HG03108 (cell line): ENCODE data around the gene WNT9A.
"Not testable (repeated sequence)": the region's sequence is repeated elsewhere in the genome, so short reads cannot be mapped to it uniquely, and the experiment has no call there.

Source experiments
- ATAC-seq: cut with Tn5 transposase; IDR thresholded peaks from one replicate; pipeline ENCODE4 v1.9.1; 2021; ENCODE audit warnings: moderate library complexity; ENCODE audit not compliant: unreplicated experiment

Gene WNT9A

DNA sequence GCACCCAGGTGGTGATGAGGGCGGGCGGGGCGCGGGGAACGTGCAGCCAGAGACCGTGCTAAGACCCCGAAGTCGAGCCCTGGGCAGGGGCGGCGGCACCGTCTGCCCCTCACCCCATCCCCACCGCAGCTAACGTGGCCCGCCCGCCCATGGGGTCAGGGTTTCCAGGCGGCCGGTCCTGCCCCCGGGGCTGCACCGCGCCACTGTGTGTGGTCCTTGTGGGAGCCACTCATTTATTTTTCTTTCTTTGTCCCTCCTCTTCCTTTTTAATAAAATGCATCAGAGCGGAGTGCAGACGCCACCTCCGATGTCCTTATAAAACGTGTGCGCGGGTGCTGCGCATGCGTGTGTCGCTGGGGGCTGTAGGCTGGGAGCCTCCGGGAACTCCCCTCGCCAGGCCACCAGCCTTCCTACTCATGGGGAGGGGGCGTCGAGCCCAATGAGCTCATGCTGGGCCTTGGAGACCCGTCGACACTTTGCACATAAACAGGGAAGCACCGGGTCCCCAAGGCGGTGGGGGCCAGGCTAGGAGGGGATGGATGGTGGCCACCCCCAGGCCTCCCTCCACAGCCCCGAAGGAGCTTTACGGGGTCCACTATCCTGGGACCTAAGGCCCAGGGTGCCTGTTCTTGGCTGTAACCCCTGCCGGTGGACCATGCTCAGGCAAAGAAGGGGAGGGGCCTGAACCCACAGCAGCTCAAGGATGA lies 59.9 kb downstream of the WNT9A start:
- no peak for ATAC-seq

DNA sequence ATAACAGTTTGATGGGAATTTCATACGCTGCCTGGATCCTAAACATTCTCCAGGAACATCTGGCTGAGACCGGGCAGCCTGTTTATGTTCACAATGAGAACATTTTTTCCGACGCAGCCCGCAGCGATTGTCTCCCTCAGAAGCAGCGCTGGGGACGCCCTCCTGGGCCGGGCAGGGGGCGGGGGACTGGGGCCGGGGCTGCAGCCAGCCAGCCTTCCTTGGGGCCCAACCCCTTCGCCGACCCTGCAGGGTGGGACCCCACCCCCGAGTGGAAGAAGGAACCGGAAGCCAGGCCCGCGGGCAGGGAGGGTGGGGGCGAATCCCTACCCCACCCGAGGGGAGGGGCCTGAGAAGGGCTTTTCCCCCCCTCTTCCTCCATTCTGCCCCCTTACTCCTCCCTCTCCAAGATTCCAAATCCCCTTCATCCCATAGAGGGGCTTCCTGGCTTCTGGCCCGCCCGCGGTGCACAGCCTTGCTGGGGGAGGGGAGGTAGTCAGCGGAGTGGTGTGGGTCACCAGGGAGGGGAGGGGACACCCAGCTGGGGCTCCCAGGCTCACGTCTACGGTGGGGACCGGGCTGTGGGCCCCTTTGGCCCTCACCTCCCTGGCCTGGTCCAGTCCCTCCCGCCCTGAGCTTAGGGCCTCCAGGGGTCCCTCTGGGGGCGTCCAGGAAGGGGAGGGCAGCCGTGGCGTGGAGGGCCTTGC lies 60.6 kb downstream of the WNT9A start:
- no peak for ATAC-seq

DNA sequence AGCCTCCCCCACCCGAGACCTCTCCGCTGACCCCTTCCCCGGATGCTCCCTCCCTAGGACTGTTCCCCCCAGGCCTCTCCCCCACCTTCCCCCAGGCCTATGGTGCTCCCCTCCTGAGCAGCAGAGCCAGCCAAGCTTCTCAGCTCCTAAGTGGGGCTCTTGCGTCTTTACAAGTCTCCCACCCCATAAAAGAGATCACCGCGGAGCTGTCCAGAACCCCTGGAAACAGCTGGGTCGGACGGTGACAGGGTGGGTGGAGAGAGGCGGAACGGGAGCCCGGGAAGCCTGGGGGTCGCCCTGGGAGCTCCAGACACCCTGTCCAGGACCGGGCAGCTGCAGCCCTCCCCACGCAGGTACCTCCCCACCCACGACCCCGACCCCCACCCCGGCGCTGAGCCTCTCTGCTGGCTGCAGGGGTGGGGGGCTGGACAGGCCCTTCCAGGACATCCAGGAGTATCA lies 61.2 kb downstream of the WNT9A start:
- ATAC-seq, result no peak

DNA sequence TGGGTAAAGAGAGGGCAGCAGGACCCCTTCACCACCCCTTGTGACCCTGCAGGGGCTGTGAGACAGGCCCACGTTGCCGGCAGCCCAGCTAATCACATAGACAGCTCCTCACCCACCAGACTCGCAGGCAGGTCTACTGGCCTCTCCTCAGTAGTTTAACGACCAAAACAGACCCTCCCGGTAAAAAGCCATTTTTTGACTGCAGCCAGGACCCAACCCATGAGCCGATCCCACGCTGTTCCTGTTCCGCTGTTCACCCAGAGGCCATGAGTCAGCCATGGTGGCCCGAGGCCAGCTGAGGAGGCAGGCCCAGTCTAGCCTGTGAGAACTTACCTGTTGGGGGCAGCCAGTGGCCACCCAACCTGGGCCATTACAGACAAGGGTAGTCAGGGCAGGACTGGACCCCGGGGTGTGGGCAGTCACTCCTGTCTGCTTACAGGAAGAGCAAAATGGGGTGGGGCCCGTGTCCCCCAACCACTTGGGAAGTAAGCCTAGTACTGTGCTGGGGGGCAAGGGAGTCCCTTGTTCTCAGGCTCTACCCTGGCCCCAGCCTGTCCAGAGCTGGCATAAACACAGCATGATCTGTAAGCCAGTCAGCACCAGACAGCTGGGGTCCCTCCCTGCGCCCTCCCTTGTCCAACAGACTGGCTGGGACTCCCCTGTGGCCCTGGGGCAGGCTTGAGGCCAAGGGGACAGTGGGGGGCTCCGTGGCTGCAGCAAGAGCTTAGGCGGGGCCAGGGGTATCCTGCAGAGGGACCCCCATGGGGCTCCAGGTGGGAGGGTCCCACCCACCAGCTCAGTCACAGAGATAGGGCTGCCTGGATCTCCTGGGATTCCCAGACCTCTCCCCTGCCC lies 61.9 kb downstream of the WNT9A start:
- ATAC-seq, result no peak

DNA sequence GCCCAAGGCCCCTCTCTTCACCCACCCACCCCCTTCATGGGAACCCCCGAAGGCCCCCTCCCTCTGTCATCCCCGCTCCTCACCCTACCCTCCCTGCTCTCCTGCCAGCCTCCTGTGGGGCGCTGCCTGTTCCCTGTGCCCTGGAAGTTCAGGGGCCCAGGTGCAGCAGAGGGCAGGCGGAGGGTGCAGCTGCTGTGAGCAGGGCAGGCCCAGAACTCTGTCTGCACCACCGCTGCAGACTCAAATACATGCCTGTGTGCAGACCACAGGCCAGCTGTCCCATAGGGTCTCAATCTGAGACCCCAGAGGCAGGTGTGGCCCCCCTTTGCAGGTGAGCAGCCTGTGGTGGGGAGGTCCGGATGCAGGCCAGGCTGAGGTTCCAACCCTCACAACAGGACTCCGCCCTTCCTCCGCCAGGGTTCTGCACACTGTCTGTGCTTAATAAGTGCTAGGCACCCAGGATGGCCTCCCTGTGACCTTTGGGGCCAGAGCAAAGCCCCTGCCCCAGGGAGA lies 62.5 kb downstream of the WNT9A start:
- ATAC-seq, result no peak

DNA sequence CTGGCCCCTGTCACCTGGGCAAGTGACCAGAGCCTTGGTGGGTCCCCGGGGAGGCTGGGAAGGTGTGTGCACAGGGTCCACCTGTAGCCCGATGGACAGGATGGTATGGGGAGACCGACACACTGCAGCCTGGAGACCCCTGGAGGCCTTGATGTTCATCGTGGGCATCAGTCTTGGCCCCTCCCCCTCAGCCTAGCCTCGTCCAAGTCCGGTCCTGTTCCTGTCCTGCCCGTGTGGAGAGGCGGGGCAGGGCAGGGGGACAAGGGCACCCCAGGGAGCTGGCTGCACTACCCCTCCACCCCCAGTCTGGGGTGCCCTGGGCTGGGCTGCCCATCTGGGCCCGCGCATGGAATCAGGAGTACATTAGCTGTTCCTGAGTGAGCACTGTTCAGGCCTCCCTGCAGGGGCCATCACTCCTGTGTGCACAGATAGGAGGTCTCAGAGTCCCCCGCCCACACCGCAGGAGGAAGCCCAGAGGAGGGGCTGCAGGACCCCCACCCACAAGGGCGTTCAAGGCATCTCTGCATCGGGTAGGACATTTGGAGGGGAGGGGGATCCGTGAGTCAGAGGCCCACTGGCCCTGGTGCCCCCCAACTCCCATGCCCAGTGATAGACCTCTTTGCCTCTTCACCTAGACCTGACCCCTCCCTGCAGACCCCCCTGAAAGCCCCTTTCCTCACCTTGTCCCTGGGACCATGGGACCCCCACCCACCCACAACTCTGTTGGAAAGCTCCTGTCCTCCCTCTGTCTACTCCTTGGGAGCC lies 63.2 kb downstream of the WNT9A start:
- ATAC-seq, result no peak

DNA sequence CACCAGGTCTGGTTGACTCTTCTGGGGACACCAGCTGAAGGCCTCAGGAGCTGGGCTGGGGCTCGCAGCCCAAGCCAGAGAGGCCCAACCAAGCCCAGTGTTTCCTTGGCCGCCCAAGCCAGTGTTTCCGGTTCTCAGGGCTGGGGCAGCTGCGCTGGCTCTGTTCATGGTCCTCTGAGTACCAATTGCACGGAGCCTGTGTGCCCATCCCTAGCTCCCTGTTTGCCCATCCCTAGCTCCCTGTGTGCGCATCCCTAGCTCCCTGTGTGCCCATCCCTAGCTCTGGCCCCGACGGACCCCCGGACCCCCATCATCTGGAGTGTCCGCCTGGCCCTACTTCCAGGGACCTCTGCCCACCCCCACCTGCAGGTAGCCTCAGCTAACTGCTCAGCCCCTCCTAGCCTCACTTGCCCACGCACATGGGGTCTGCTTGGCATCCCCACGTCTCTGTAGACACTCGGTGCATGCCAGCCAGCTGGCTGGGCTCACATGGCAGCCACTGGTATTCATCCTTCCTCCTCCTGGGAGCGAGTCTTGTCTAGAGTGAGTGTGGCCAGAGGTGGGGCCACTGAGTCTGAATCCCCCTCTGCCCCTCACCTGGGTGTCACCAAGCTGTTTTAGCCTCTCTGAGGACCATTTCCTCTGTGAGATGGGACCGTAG lies 64.0 kb downstream of the WNT9A start:
- no peak for ATAC-seq

DNA sequence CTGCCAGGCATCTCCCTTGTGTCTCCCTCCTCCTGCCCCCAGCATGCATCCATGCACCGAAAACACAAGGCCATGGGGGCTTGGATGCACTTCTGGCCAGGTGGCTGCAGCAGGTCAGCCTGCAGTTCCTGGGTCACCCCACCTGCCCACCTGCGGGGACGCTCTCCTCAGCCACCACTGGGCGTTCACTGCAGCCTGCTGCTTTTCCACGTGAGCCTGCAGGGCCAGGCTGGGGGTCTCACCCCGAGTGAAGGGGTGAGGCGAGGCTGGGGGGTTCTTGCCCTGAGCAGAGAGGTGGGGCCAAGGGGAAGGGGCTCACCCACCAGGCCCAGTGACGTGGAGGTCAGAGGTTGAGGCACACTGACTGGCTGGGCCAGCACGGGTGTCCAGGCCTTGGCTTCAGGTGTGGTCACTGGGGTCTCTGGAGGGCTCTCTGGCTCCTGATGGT lies 64.6 kb downstream of the WNT9A start:
- ATAC-seq, result no peak

DNA sequence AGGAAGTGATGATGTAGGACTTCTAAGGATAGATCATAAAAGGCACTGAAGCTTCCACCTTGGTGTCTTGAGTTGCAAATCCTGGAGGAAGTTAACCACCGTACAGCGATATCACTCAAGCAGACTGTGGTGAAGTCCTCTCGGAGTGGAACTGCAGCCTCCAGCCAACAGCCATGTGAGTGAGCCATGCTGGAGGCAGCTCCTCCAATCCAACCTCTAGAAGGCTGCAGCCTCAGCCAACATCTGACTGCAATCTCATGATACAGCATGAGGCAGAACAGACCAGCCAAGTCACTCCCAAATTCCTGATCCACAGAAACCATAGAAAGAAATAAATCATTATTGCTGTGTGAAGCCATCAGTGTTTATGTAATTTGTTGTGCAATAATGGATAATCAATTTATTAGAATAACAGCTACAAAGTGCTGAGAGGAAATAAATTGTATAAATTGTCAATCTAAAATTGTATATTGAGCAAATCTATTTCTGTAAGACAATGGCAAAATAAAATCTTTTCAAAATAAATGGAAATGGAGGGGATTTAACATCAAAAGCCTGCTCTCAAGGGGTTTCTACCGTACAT lies 67.3 kb downstream of the WNT9A start:
- no peak for ATAC-seq

DNA sequence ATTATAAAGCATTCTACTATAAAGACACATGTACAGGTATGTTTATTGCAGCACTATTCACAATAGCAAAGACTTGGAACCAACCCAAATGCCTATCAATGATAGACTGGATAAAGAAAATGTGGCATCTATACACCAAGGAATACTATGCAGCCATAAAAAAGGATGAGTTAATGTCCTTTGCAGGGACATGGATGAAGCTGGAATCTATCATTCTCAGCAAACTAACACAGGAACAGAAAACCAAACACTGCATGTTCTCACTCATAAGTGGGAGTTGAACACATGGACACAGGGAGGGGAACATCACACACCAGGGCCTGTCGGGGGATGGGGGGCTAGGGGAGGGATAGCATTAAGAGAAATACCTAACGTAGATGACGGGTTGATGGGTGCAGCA lies 69.9 kb downstream of the WNT9A start:
- ATAC-seq, result not testable (repeated sequence)

DNA sequence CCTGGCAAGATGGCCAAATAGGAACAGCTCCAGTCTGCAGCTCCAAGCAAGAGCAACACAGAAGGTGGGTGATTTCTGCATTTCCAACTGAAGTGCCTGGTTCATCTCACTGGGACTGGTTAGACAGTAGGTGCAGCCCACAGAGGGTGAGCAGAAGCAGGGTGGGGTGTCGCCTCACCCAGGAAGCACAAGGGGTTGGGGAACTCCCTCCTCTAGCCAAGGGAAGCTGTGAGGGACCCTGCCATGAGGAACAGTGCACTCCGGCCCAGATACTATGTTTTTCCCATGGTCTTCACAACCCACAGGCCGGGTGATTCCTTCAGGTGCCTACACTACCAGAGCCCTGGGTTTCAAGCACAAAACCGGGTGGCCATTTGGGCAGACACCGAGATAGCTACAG lies 75.8 kb downstream of the WNT9A start:
- ATAC-seq, result not testable (repeated sequence)

DNA sequence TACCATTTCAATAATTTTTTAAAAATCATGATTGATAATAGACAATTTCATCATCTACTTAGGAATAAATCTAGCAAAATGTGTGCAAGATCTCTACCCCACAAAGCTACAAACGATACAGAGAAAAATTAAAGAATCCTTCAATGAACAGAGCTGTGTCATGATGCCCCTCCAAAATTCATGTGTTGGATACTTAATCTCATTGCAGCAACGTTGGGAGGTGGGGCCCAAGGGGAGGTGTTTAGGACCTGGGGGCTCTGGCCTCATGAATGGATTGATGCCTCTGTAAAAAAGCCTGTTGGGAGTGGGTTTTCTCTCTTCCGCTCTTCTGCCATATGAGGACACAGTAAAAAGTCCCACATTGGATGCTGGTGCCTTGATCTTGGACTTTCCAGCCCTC lies 77.4 kb downstream of the WNT9A start:
- no peak for ATAC-seq

DNA sequence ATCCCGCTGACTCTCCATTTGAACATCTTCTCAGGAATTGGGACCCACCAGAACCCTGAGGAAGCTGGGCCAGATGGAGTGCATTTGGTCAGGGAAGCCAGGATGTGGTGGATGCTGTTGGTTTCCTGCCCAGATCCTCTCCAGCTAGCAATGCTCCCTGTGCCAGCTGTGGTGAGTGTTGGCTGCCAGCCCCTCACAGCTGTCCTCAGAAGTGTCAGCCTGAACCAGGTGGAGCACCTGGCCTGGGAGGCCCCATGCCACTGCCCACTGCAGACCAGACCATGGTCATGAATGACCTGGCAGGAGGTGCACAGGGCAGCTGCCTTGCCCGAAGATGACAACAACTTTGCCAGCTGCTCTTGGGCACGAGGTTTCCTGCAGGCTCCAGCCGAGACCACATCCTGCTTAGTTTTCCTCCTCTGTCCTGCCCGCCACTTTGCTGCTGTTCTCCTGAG lies 77.9 kb downstream of the WNT9A start:
- ATAC-seq, result no peak

DNA sequence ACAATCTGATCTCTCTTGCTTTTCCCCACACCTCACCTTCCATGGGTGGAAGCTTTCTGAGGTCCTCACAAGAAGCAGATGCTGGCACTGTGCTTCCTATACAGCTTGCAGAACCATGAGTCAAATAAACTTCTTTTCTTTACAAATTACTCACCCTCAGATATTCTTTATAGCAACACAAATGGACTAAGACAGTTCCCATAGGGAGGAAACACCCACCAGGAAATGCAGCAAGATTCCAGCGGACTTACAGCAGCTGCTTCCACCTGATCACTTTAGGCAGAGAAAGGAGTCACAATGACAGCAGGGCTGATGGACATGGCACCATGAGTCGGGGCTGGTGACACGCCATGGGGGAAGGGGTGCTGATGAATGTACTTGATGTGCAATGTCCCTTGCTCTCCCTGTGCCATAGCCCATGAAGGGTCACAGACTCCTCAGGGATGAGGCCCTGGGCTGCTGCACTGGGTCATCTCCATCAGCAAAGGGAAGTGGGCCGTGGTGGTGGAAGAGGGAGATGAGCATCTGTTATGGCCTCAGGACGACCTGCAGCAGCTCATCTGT lies 78.4 kb downstream of the WNT9A start:
- no peak for ATAC-seq
